ENCODE data around the gene MKLN1.

- TF ChIP-seq CTCF (IDR thresholded peaks at IDR 0.05) = no peak
- no peak for TF ChIP-seq POLR2A (IDR thresholded peaks at IDR 0.05)
Observed at GRCh38 chr7:131517218-131517923, 189.7 kb downstream of the MKLN1 start.

Measured in esophagus squamous epithelium (tissue), 4 donors.